Stimulated activated naive B cell treated with anti-CD40 and anti-IgM and Interleukin-4, amounts not matched to agents 10 μg/mL and 1 μg/mL and 100 μg/mL, for 72 hours (primary cell): ENCODE data around the gene NAA11.

ENCODE experiments used
- ATAC-seq, 2 donors: fragments of 150-1000 bp; cut with Tn5 transposase; replicated peaks; 2 replicates each; pipeline ENCODE4 v1.10.0; 2021; ENCODE audit warnings: moderate library complexity in 1 of 2
- DNase-seq: peaks from one replicate; pipeline ENCODE4 v3.0.0; 2021
- H3K27ac Mint-ChIP-seq: one replicate; pipeline ENCODE4 v1.8.0; 2022; ENCODE audit warnings: mild to moderate bottlenecking, mixed read lengths
- H3K27me3 Mint-ChIP-seq, 2 donors: one replicate each; pipeline ENCODE4 v1.8.0; 2022; ENCODE audit warnings: mixed read lengths in 2 of 2
- H3K36me3 Mint-ChIP-seq, 2 donors: one replicate each; pipeline ENCODE4 v1.8.0; 2022; ENCODE audit warnings: mixed read lengths in 2 of 2, mild to moderate bottlenecking in 1 of 2
- H3K4me1 Mint-ChIP-seq, 2 donors: one replicate each; pipeline ENCODE4 v1.8.0; 2022; ENCODE audit warnings: mixed read lengths in 2 of 2, mild to moderate bottlenecking in 1 of 2
- H3K4me3 Mint-ChIP-seq, 2 donors: one replicate each; pipeline ENCODE4 v1.8.0; 2022; ENCODE audit warnings: mild to moderate bottlenecking in 2 of 2, mixed read lengths in 2 of 2, moderate library complexity in 1 of 2
- H3K9me3 Mint-ChIP-seq, 2 donors: one replicate each; pipeline ENCODE4 v1.8.0; 2022; ENCODE audit warnings: mixed read lengths in 2 of 2, mild to moderate bottlenecking in 1 of 2

Gene NAA11

GRCh38 chr4:79325864-79326328 is at the start of gene NAA11:
Gene NAA11, minus strand, starts transcription at chr4:79326061. Its CDS starts 184 bp downstream, at chr4:79325877.
- H3K4me1 Mint-ChIP-seq: no peaks in the 10 kb centered on the region
- H3K36me3 Mint-ChIP-seq: no peaks in the 10 kb centered on the region
- H3K27me3 Mint-ChIP-seq: no peaks in the 10 kb centered on the region
- no peak within 1 kb of the TSS for H3K4me3 Mint-ChIP-seq
- no peak for ATAC-seq
- peak within 1 kb of the TSS; percentile 37 for H3K27ac Mint-ChIP-seq
- H3K9me3 Mint-ChIP-seq: peaks cover 0 to 4% of the 10 kb centered on the region in 2 donors
- no peak for DNase-seq

GRCh38 chr4:79370026-79370425 is 44.2 kb upstream of the NAA11 start:
- H3K4me3 Mint-ChIP-seq: no peak overlapping the region
- ATAC-seq (no peak), DNase-seq (no peak)
- H3K27me3 Mint-ChIP-seq: no peaks in the 10 kb centered on the region
- H3K36me3 Mint-ChIP-seq: no peaks in the 10 kb centered on the region
- H3K9me3 Mint-ChIP-seq: no peaks in the 10 kb centered on the region
- no peaks in the 10 kb centered on the region for H3K4me1 Mint-ChIP-seq
- no peak overlapping the region for H3K27ac Mint-ChIP-seq

DNA sequence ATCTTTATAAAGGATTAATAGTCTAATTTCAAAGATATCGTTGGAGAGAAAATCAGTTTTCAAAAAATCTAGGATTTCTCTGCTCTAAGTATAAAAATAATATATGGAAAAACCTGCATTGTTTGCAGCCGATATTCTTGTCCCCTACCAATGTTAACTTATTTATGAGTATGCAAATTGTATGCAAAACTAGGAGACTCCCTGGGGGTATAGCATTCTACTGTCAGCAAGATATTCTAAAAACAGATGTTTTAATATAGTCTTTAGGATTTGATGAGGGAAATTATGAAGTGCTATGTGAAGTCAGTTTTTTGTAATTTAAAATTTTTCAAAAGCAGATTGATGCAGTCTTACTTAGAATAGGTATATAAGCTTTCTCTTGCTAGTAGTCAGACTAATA is 41.2 kb upstream of the NAA11 start:
- Mint-ChIP-seq H3K4me1 (no peaks in the 10 kb centered on the region), H3K4me3 (no peak overlapping the region), H3K27ac (no peak overlapping the region), H3K36me3 (no peaks in the 10 kb centered on the region), H3K27me3 (no peaks in the 10 kb centered on the region), H3K9me3 (no peaks in the 10 kb centered on the region)
- ATAC-seq: no peak
- DNase-seq: no peak

- H3K4me1 Mint-ChIP-seq: no peaks in the 10 kb centered on the region
- no peak overlapping the region for H3K27ac Mint-ChIP-seq
- no peaks in the 10 kb centered on the region for H3K27me3 Mint-ChIP-seq
- ATAC-seq: no peak
- no peaks in the 10 kb centered on the region for H3K36me3 Mint-ChIP-seq
- H3K9me3 Mint-ChIP-seq: no peaks in the 10 kb centered on the region
- H3K4me3 Mint-ChIP-seq: no peak overlapping the region
- no peak for DNase-seq
These were observed 40.6 kb upstream of the NAA11 start for GRCh38 chr4:79366422-79366821.

DNA sequence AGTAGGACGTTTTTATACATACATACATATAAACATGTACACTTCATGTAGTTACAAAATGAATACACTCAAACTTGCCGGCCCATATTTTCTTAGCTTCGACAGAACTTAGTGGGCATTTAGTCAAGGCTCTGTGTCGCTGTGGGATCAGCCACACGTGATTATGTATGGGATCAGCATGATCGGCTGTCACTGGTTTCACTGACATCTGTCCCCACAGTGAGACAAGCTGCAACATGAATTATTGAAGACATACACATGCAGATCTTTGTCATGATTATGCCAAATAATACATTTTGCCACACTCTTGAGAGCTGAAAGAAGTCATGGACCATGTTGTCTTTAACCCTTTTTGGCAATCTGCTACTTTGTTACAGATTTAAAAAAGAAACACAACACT is 38.2 kb upstream of the NAA11 start:
- no peak overlapping the region for H3K27ac Mint-ChIP-seq
- H3K9me3 Mint-ChIP-seq: no peaks in the 10 kb centered on the region
- no peaks in the 10 kb centered on the region for H3K4me1 Mint-ChIP-seq
- H3K4me3 Mint-ChIP-seq: no peak overlapping the region
- DNase-seq (no peak), ATAC-seq (no peak)
- H3K36me3 Mint-ChIP-seq: no peaks in the 10 kb centered on the region
- H3K27me3 Mint-ChIP-seq: no peaks in the 10 kb centered on the region

GRCh38 chr4:79362626-79363025 is 36.8 kb upstream of the NAA11 start:
- Mint-ChIP-seq H3K36me3 (no peaks in the 10 kb centered on the region), H3K27ac (no peak overlapping the region), H3K4me3 (no peak overlapping the region), H3K9me3 (no peaks in the 10 kb centered on the region), H3K4me1 (no peaks in the 10 kb centered on the region), H3K27me3 (no peaks in the 10 kb centered on the region)
- ATAC-seq (no peak), DNase-seq (no peak)

DNA sequence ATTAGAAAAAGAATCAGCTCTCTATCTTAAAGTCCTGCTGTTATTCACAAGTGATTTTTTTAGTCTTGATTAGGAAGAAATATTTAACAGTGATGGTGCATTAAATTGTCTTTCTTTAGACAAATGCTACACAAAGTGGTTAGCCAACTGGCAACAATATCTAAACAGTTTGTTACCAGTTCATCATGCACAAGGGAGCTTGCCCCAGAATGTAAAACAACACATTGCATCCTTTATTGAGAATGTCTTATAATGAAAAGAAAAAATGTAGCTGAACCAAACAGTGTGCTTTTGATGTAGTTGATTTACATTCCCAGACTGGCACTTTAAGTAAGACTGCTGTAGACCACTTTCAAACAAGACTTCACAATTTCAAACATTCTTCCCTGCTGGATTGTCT is 34.1 kb upstream of the NAA11 start:
- Mint-ChIP-seq H3K27ac (no peak overlapping the region), H3K4me1 (no peaks in the 10 kb centered on the region), H3K9me3 (no peaks in the 10 kb centered on the region), H3K36me3 (no peaks in the 10 kb centered on the region), H3K4me3 (no peak overlapping the region), H3K27me3 (no peaks in the 10 kb centered on the region)
- ATAC-seq: no peak
- no peak for DNase-seq

DNA sequence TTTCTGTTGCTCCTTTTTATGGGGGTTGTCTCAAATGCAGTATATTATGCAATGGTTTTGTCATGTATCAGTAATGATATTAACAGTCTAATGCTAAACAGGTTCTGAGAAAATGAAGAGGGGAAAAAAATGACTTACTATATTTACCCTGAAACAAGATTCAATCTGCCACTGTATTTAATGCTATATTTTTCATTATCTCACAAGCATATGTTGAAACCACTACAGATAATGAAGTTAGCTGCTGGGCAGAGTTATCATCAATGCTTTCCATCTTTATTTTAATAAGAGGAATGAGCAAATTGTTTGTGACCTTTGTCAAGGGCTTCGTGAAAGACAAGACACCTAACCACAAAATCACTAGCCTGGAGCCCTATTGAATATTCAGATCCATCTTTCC is 32.6 kb upstream of the NAA11 start:
- Mint-ChIP-seq H3K27ac (no peak overlapping the region), H3K36me3 (no peaks in the 10 kb centered on the region), H3K4me1 (no peaks in the 10 kb centered on the region), H3K27me3 (no peaks in the 10 kb centered on the region), H3K9me3 (no peaks in the 10 kb centered on the region), H3K4me3 (no peak overlapping the region)
- ATAC-seq (no peak), DNase-seq (no peak)

DNA sequence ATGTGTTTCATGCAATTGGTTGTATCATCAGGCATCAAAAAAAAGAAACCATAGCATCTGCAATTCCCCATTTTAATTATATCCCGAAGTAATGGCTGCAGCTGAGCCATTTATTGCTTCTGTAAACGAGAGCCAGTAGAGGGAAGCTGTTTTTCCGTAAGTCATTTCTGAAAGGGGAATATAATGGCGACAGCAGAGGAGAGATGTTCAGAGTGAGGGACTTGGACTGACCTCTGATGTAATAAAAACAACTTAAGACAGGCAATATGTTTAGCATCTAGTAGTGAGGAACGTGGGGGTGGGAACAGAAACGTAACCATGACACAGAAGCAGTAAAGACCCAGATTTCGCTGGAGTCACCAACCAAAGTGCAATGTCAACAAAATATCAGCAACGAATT is 31.5 kb upstream of the NAA11 start:
- no peaks in the 10 kb centered on the region for H3K9me3 Mint-ChIP-seq
- H3K4me3 Mint-ChIP-seq: no peak overlapping the region
- H3K36me3 Mint-ChIP-seq: no peaks in the 10 kb centered on the region
- no peaks in the 10 kb centered on the region for H3K27me3 Mint-ChIP-seq
- ATAC-seq (no peak), DNase-seq (no peak)
- no peaks in the 10 kb centered on the region for H3K4me1 Mint-ChIP-seq
- H3K27ac Mint-ChIP-seq: no peak overlapping the region

DNA sequence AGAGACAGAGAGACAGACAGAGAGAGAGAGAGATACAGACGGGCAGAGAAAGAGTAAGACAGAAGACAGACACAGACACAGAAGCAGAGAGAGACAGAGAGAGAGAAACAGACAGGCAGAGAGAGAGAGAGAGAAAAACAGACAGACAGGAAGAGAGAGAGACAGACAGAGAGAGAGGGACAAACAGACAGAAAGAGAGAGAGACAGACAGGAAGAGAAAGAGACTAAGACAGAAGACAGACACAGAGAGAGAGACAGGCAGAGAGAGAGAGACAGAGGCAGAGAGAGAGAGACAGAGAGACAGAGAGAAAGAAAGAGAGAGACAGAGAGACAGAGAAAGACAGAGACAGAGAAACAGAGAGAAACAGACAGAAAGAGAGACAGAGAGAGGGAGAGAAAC is 27.2 kb upstream of the NAA11 start:
- Mint-ChIP-seq H3K36me3 (no peaks in the 10 kb centered on the region), H3K9me3 (peaks cover 0 to 8% of the 10 kb centered on the region in 2 donors), H3K4me3 (no peak overlapping the region), H3K27ac (no peak overlapping the region), H3K4me1 (no peaks in the 10 kb centered on the region), H3K27me3 (no peaks in the 10 kb centered on the region)
- DNase-seq: no peak
- ATAC-seq: no peak

- no peak for DNase-seq
These were observed 22.5 kb upstream of the NAA11 start for GRCh38 chr4:79348405-79348804.

DNA sequence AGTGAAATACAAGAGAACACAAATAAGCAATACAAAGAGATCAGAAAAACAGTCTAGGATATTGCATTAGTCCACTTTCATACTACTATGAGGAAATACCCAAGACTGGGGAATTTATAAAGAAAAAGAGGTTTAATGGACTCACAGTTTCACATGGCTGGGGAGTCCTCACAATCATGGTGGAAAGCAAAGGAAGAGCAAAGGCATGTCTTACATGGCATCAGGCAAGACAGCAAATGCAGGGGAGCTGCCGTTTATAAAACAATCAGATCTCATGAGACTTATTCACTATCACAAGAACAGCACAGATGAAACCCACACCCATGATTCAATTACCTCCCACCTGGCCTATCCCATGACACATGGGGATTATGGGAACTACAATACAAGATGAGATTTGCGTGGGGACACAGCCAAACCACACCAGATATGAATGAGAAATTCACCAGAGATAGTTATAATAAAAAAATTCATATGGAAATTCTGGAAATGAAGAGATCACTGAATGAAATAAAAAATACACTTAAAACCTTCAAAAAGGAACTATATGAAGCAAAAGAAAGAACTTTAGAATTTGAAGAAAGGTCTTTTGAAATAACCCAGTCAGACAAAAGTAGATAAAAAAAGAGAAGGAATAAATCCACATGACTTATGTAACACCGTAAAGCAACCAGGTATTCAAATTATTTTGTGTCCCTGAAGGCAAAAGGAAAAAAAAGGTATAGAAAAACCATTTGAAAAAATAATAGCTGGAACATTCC is 16.2 kb upstream of the NAA11 start:
- Mint-ChIP-seq H3K9me3 (peaks cover 18 to 19% of the 10 kb centered on the region in 2 donors), H3K27me3 (no peaks in the 10 kb centered on the region), H3K27ac (no peak overlapping the region), H3K4me3 (no peak overlapping the region), H3K4me1 (no peaks in the 10 kb centered on the region), H3K36me3 (peaks cover 0 to 4% of the 10 kb centered on the region in 2 donors)
- DNase-seq (no peak), ATAC-seq (no peak)

More at GRCh38 chr4:79348405-79348804, 22.5 kb upstream of the NAA11 start:
- H3K27ac Mint-ChIP-seq: no peak overlapping the region
- no peaks in the 10 kb centered on the region for H3K36me3 Mint-ChIP-seq
- ATAC-seq: no peak
- H3K9me3 Mint-ChIP-seq: peaks cover 8 to 22% of the 10 kb centered on the region in 2 donors
- no peak overlapping the region for H3K4me3 Mint-ChIP-seq
- H3K4me1 Mint-ChIP-seq: no peaks in the 10 kb centered on the region
- no peaks in the 10 kb centered on the region for H3K27me3 Mint-ChIP-seq

DNA sequence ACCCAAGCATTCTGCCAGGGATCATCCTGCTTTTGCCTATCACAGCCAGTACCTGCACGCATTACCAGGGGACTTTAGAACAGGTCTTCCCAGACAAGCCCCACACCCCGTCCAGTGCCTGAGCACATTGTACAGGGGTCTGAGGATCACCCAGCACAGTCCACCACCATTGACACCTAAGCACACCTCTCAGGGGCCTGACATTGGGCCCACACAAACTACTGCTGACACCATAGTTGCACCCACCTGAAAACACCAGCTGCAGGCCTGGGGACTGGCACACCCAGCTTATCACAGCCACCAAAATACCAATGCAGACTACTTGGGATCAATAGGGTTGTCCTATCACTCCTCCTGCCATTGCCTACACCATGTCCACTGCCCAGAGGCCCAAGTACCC is 14.7 kb upstream of the NAA11 start:
- no peak overlapping the region for H3K27ac Mint-ChIP-seq
- peaks cover 15 to 18% of the 10 kb centered on the region in 2 donors for H3K9me3 Mint-ChIP-seq
- peaks cover 0 to 4% of the 10 kb centered on the region in 2 donors for H3K36me3 Mint-ChIP-seq
- no peak overlapping the region for H3K4me3 Mint-ChIP-seq
- no peak for DNase-seq
- H3K4me1 Mint-ChIP-seq: no peaks in the 10 kb centered on the region
- ATAC-seq: no peak
- no peaks in the 10 kb centered on the region for H3K27me3 Mint-ChIP-seq

- H3K27me3 Mint-ChIP-seq: no peaks in the 10 kb centered on the region
- ATAC-seq (no peak), DNase-seq (no peak)
- no peak overlapping the region for H3K4me3 Mint-ChIP-seq
- H3K36me3 Mint-ChIP-seq: peaks cover 0 to 4% of the 10 kb centered on the region in 2 donors
- no peaks in the 10 kb centered on the region for H3K4me1 Mint-ChIP-seq
- no peak overlapping the region for H3K27ac Mint-ChIP-seq
- peaks cover 8 to 11% of the 10 kb centered on the region in 2 donors for H3K9me3 Mint-ChIP-seq
These were observed 12.3 kb upstream of the NAA11 start for GRCh38 chr4:79338148-79338547.

DNA sequence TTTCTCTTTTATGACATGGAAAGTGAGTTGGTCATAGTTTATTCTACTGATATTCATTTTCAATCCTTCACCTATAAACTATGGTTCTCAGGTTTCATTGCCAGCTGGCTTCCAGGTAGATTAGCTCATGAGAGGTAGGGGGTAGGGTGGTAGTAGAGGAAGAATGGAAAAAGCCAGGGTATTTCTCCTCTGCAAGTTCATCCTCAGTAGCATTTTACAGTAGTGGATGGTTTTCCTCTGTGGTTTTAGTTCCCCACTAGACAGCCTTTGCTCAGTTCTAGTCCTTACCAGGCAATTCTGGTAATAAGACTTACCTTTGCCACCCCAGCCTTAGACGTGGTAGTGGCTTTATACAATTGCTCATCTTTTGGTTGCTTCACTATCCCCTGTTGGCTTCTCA is 8.9 kb upstream of the NAA11 start:
- Mint-ChIP-seq H3K36me3 (no peaks in the 10 kb centered on the region), H3K4me1 (no peaks in the 10 kb centered on the region), H3K27ac (no peak overlapping the region), H3K27me3 (no peaks in the 10 kb centered on the region), H3K9me3 (no peaks in the 10 kb centered on the region), H3K4me3 (no peak overlapping the region)
- DNase-seq (no peak), ATAC-seq (no peak)
